ENCODE results near the gene MYH6. TPM values are rescaled to one million over a fixed set of nuclear protein-coding genes. Genes with fewer than 3 reads are reported as not detected.

The MYH6 gene
- total RNA-seq, 4 donors from 2014 or later = not detected

- no peaks in the 10 kb centered on the region for H3K9me3 ChIP-seq
- no peaks in the 10 kb centered on the region for H3K36me3 ChIP-seq
- peaks cover 0 to 6% of the 10 kb centered on the region in 2 donors for H3K27me3 ChIP-seq
- DNase-seq = peak in 1 of 3 donors; percentile 21
- H3K4me1 ChIP-seq = peaks cover 0 to 16% (median 6%) of the 10 kb centered on the region in 4 donors
- no peak for TF ChIP-seq POLR2A (IDR thresholded peaks at IDR 0.05)
- TF ChIP-seq CTCF (IDR thresholded peaks at IDR 0.05) = no peak
- H3K4me3 ChIP-seq = no peak overlapping the region
- no peak overlapping the region for H3K27ac ChIP-seq
Measured at GRCh38 chr14:23348297-23348655, 59.8 kb downstream of the MYH6 start.

- no peaks in the 10 kb centered on the region for H3K9me3 ChIP-seq
- H3K27ac ChIP-seq = no peak overlapping the region
- DNase-seq = peak in 1 of 3 donors; percentile 43
- H3K36me3 ChIP-seq = no peaks in the 10 kb centered on the region
- peaks cover 0 to 6% of the 10 kb centered on the region in 2 donors for H3K27me3 ChIP-seq
- H3K4me1 ChIP-seq = peaks cover 0 to 11% (median 5%) of the 10 kb centered on the region in 4 donors
- no peak overlapping the region for H3K4me3 ChIP-seq
- TF ChIP-seq CTCF (IDR thresholded peaks at IDR 0.05) (no peak), POLR2A (IDR thresholded peaks at IDR 0.05) (no peak)
Measured at GRCh38 chr14:23347406-23348296, 60.4 kb downstream of the MYH6 start.

GRCh38 chr14:23346693-23347405, 61.2 kb downstream of the MYH6 start:
- Histone ChIP-seq H3K4me1 (peaks cover 0 to 3% (median 1%) of the 10 kb centered on the region in 4 donors), H3K36me3 (no peaks in the 10 kb centered on the region), H3K27me3 (peaks cover 0 to 3% of the 10 kb centered on the region in 2 donors), H3K9me3 (no peaks in the 10 kb centered on the region), H3K4me3 (no peak overlapping the region), H3K27ac (no peak overlapping the region)
- DNase-seq = no peak
- TF ChIP-seq CTCF (IDR thresholded peaks at IDR 0.05) (no peak), POLR2A (IDR thresholded peaks at IDR 0.05) (no peak)

GRCh38 chr14:23345987-23346692, 61.9 kb downstream of the MYH6 start:
- DNase-seq = peak in 1 of 3 donors; percentile 28
- Histone ChIP-seq H3K27me3 (no peaks in the 10 kb centered on the region), H3K4me1 (no peaks in the 10 kb centered on the region), H3K9me3 (no peaks in the 10 kb centered on the region), H3K27ac (no peak overlapping the region), H3K36me3 (no peaks in the 10 kb centered on the region), H3K4me3 (no peak overlapping the region)
- no peak for TF ChIP-seq POLR2A (IDR thresholded peaks at IDR 0.05)
- TF ChIP-seq CTCF (IDR thresholded peaks at IDR 0.05) = no peak

GRCh38 chr14:23344481-23344880, 63.6 kb downstream of the MYH6 start:
- TF ChIP-seq CTCF (IDR thresholded peaks at IDR 0.05) (no peak), POLR2A (IDR thresholded peaks at IDR 0.05) (no peak)
- Histone ChIP-seq H3K4me1 (no peaks in the 10 kb centered on the region), H3K36me3 (no peaks in the 10 kb centered on the region), H3K4me3 (no peak overlapping the region), H3K27ac (no peak overlapping the region), H3K27me3 (no peaks in the 10 kb centered on the region), H3K9me3 (no peaks in the 10 kb centered on the region)
- peak in 1 of 3 donors; percentile 14 for DNase-seq
